MM.1S (cell line): ENCODE data around the gene BCKDK.
A peak's percentile ranks its signal among the peaks of the same experiment; 100 is the strongest.

Source experiments
- DNase-seq: peaks from one replicate; pipeline ENCODE4 v3.0.0-alpha.2; 2015
- H2AFZ ChIP-seq: fragments of 300-600 bp; sonication (generic); 2 replicates; pipeline ENCODE4 v1.6.0; 2016; ENCODE audit warnings: antibody characterized with exemption, low read length
- H3F3A ChIP-seq: fragments of 300-600 bp; sonication (generic); 2 replicates; pipeline ENCODE4 v1.6.1; 2016; ENCODE audit warnings: mild to moderate bottlenecking, antibody characterized with exemption, low read length, moderate library complexity, mixed read lengths; ENCODE audit not compliant: insufficient read depth
- H3K27ac ChIP-seq: fragments of 300-600 bp; sonication (generic); 2 replicates; pipeline ENCODE4 v1.5.1; 2016; ENCODE audit warnings: mild to moderate bottlenecking, low read length
- H3K27me3 ChIP-seq: fragments of 300-600 bp; sonication (generic); replicated peaks from 2 replicates; pipeline ENCODE4 v1.6.0; 2016; ENCODE audit warnings: low read length; ENCODE audit not compliant: insufficient read depth
- H3K36me3 ChIP-seq: fragments of 300-600 bp; sonication (generic); replicated peaks from 2 replicates; pipeline ENCODE4 v1.6.1; 2016; ENCODE audit warnings: mild to moderate bottlenecking, low read length, mixed read lengths; ENCODE audit not compliant: insufficient read depth
- H3K4me1 ChIP-seq: fragments of 300-600 bp; sonication (generic); 2 replicates; pipeline ENCODE4 v1.6.1; 2016; ENCODE audit warnings: low read length, mixed read lengths
- H3K4me2 ChIP-seq: fragments of 300-600 bp; sonication (generic); 2 replicates; pipeline ENCODE4 v1.6.0; 2016; ENCODE audit warnings: low read depth, low read length
- H3K4me3 ChIP-seq: fragments of 300-600 bp; sonication (generic); 2 replicates; pipeline ENCODE4 v1.5.1; 2016; ENCODE audit warnings: low read length, mixed read lengths
- H3K79me2 ChIP-seq: fragments of 300-600 bp; sonication (generic); 2 replicates; pipeline ENCODE4 v1.6.1; 2016; ENCODE audit warnings: mixed run types, low read length, mixed read lengths
- H3K9ac ChIP-seq: fragments of 300-600 bp; sonication (generic); 2 replicates; pipeline ENCODE4 v1.6.1; 2016; ENCODE audit warnings: low read length, mixed read lengths
- H3K9me2 ChIP-seq: fragments of 300-600 bp; sonication (generic); replicated peaks from 2 replicates; pipeline ENCODE4 v1.6.1; 2016; ENCODE audit warnings: mild to moderate bottlenecking, low read length, mixed read lengths; ENCODE audit not compliant: insufficient read depth
- H3K9me3 ChIP-seq: fragments of 300-600 bp; sonication (generic); replicated peaks from 2 replicates; pipeline ENCODE4 v1.6.1; 2016; ENCODE audit warnings: mild to moderate bottlenecking, low read length, mixed read lengths; ENCODE audit not compliant: insufficient read depth
- H4K20me1 ChIP-seq: fragments of 300-600 bp; sonication (generic); 2 replicates; pipeline ENCODE4 v1.6.1; 2016; ENCODE audit warnings: mild to moderate bottlenecking, low read length, moderate library complexity, mixed read lengths; ENCODE audit not compliant: insufficient read depth
- EZH2 ChIP-seq: fragments of 300-600 bp; sonication (generic); optimal IDR thresholded peaks from 2 replicates; pipeline ENCODE3; 2017; ENCODE audit warnings: low read depth, mild to moderate bottlenecking, antibody characterized with exemption, low read length, mixed read lengths
- EZH2phosphoT487 ChIP-seq: fragments of 300-600 bp; sonication (generic); IDR thresholded peaks from 2 replicates; pipeline ENCODE4 v1.6.1; 2018; ENCODE audit warnings: antibody characterized with exemption, low read length
- TF ChIP-seq, protein P1 (sequence below): fragments of 300-600 bp; sonication (generic); IDR thresholded peaks from 2 replicates; pipeline ENCODE4 v1.5.1; 2016; ENCODE audit warnings: antibody characterized with exemption, low read length, mixed read lengths

Gene BCKDK

DNA sequence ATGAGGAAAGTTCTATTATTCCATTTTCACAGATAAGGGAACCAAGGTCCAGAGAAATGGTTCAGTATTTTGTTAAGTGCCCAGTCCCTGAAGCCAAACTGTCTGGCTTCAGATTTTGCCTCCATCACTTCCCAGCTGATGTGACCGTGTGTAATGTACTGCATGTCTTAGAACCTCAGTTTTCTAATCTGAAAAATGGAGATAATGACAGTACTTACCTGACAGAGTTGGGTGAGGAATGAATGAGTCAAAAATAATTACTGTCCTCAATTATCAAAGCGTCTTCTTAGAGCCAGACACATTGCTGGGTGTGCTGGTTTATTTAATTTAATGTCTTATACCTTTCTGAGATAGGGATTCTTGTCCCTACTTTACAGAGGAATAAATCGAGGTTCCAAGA is 40.8 kb upstream of the BCKDK start:
- Histone ChIP-seq H3K79me2 (peaks cover 40% of the 10 kb centered on the region), H3K4me1 (peaks cover 8% of the 10 kb centered on the region; the same call in 1 of the 2 replicates), H3K9me2 (no peaks in the 10 kb centered on the region), H4K20me1 (no peaks in the 10 kb centered on the region), H3F3A (no peaks in the 10 kb centered on the region), H3K4me2 (no peak overlapping the region), H3K9ac (no peak overlapping the region), H3K27me3 (no peaks in the 10 kb centered on the region), H3K27ac (no peak overlapping the region), H3K4me3 (no peak overlapping the region), H3K36me3 (no peaks in the 10 kb centered on the region), H2AFZ (no peak overlapping the region), H3K9me3 (no peaks in the 10 kb centered on the region)
- TF ChIP-seq EZH2phosphoT487 = no peak
- no peak for TF ChIP-seq EZH2
- TF ChIP-seq, protein P1, sequence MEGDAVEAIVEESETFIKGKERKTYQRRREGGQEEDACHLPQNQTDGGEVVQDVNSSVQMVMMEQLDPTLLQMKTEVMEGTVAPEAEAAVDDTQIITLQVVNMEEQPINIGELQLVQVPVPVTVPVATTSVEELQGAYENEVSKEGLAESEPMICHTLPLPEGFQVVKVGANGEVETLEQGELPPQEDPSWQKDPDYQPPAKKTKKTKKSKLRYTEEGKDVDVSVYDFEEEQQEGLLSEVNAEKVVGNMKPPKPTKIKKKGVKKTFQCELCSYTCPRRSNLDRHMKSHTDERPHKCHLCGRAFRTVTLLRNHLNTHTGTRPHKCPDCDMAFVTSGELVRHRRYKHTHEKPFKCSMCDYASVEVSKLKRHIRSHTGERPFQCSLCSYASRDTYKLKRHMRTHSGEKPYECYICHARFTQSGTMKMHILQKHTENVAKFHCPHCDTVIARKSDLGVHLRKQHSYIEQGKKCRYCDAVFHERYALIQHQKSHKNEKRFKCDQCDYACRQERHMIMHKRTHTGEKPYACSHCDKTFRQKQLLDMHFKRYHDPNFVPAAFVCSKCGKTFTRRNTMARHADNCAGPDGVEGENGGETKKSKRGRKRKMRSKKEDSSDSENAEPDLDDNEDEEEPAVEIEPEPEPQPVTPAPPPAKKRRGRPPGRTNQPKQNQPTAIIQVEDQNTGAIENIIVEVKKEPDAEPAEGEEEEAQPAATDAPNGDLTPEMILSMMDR = no peak
- DNase-seq = no peak

DNA sequence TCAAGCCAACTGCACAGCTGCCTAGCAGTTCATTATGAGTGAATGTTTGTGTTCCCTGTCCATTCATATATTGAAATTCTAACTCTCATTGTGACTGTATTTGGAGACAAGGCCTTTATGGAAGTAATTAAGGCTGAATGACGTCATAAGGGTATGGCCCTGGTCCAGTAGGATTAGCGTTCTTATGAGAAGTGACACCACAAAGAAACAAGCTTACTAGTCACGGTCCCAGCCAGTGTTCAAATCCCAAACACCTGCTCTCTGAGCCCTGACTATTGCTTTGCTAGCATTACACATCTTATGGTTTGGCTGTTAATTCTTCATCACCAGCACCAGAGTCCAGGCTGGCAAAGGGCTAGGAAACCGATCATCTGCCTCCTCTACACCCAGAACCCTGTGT is 36.3 kb upstream of the BCKDK start:
- no peak overlapping the region for H3K27ac ChIP-seq
- 0 out of 2 replicates have a peak overlapping the region, but pooled peaks have one; percentile 80 for H2AFZ ChIP-seq
- H3K4me3 ChIP-seq = peak overlapping the region; percentile 96
- H3K9ac ChIP-seq = peak overlapping the region; percentile 70; the same call in 1 of the 2 replicates
- no peaks in the 10 kb centered on the region for H3K9me3 ChIP-seq
- TF ChIP-seq EZH2phosphoT487 = no peak
- no peak for TF ChIP-seq EZH2
- TF ChIP-seq, protein P1 = no peak
- H3K27me3 ChIP-seq = no peaks in the 10 kb centered on the region
- no peak for DNase-seq
- peaks cover 9% of the 10 kb centered on the region; the same call in 1 of the 2 replicates for H3K4me1 ChIP-seq
- peaks cover 6% of the 10 kb centered on the region for H3F3A ChIP-seq
- H3K79me2 ChIP-seq = peaks cover 67% of the 10 kb centered on the region
- H3K4me2 ChIP-seq = peak overlapping the region; percentile 98
- H3K36me3 ChIP-seq = no peaks in the 10 kb centered on the region
- H3K9me2 ChIP-seq = no peaks in the 10 kb centered on the region
- H4K20me1 ChIP-seq = no peaks in the 10 kb centered on the region

- Histone ChIP-seq H3K9ac (peak overlapping the region; percentile 70), H3F3A (peaks cover 6% of the 10 kb centered on the region), H3K27ac (peak overlapping the region; percentile 61; the same call in 1 of the 2 replicates), H4K20me1 (no peaks in the 10 kb centered on the region), H3K9me3 (no peaks in the 10 kb centered on the region), H3K9me2 (no peaks in the 10 kb centered on the region), H3K36me3 (no peaks in the 10 kb centered on the region), H3K4me1 (peaks cover 9% of the 10 kb centered on the region; the same call in 1 of the 2 replicates), H3K4me3 (peak overlapping the region; percentile 96), H3K79me2 (peaks cover 69% of the 10 kb centered on the region), H3K27me3 (no peaks in the 10 kb centered on the region), H3K4me2 (peak overlapping the region; percentile 98), H2AFZ (peak overlapping the region; percentile 80)
- TF ChIP-seq EZH2phosphoT487 (no peak), EZH2 (no peak)
- TF ChIP-seq, protein P1 = no peak
- DNase-seq = peak; percentile 35
Observed at GRCh38 chr16:31072540-31073141, 35.5 kb upstream of the BCKDK start.
